WTC11 (cell line): ENCODE measurements around the gene NLRP6. TPM values are rescaled to one million over a fixed set of nuclear protein-coding genes. Genes with fewer than 3 reads are reported as not detected.

Source experiments
- ATAC-seq: fragments of 200-7000 bp; cut with Tn5 transposase; 2 replicates; pipeline ENCODE4 v1.10.0; 2021; ENCODE audit warnings: mild to moderate bottlenecking, moderate library complexity
- CTCF ChIA-PET: fragments of 300-600 bp; sonication (Branson Sonifier 250); formaldehyde crosslinking; loops from one replicate; lab custom pipeline; 2021; ENCODE audit warnings: antibody characterized with exemption; lab: Charles Lee
- POLR2A ChIA-PET: fragments of 350-600 bp; sonication (Branson Sonifier 250); formaldehyde crosslinking; loops from one replicate; lab custom pipeline; 2021; ENCODE audit warnings: antibody characterized with exemption; lab: Charles Lee
- DNase-seq: peaks from one replicate; pipeline ENCODE4 v3.0.0; 2021; ENCODE audit warnings: low spot score
- H3K27ac Mint-ChIP-seq: 2 replicates; pipeline ENCODE4 v1.8.0; 2021; ENCODE audit warnings: mixed read lengths
- H3K27me3 Mint-ChIP-seq: 2 replicates; pipeline ENCODE4 v1.8.0; 2021; ENCODE audit warnings: low read depth, mild to moderate bottlenecking, moderate library complexity, mixed read lengths
- H3K36me3 Mint-ChIP-seq: 2 replicates; pipeline ENCODE4 v1.8.0; 2021; ENCODE audit warnings: mixed read lengths
- H3K4me1 Mint-ChIP-seq: 2 replicates; pipeline ENCODE4 v1.8.0; 2022; ENCODE audit warnings: mixed read lengths
- H3K4me3 Mint-ChIP-seq: 2 replicates; pipeline ENCODE4 v1.8.0; 2021; ENCODE audit warnings: mild to moderate bottlenecking, moderate library complexity, mixed read lengths
- H3K9me3 Mint-ChIP-seq: 2 replicates; pipeline ENCODE4 v1.8.0; 2021; ENCODE audit warnings: mixed read lengths
- AFF4 ChIP-seq: sonication (generic); formaldehyde crosslinking; IDR thresholded peaks from 2 replicates; pipeline ENCODE4 v1.8.1; 2023; ENCODE audit warnings: mild to moderate bottlenecking, missing genetic modification reagents, borderline replicate concordance
- ATF3 ChIP-seq: sonication (generic); formaldehyde crosslinking; conservative IDR thresholded peaks from 2 replicates; pipeline ENCODE4 v1.8.1; 2022; ENCODE audit warnings: mild to moderate bottlenecking, missing genetic modification reagents
- ATF6 ChIP-seq: sonication (generic); formaldehyde crosslinking; IDR thresholded peaks from 2 replicates; pipeline ENCODE4 v1.8.1; 2023; ENCODE audit warnings: mild to moderate bottlenecking, missing genetic modification reagents
- CDX4 ChIP-seq: fragments of 250-450 bp; sonication (Bioruptor Pico); IDR thresholded peaks from 2 replicates; pipeline ENCODE4 v1.9.0; 2021; ENCODE audit warnings: moderate library complexity, mild to moderate bottlenecking, inconsistent platforms, borderline replicate concordance
- CREB1 ChIP-seq: sonication (generic); formaldehyde crosslinking; IDR thresholded peaks from 2 replicates; pipeline ENCODE4 v1.8.0; 2023; ENCODE audit warnings: mild to moderate bottlenecking, missing genetic modification reagents
- EMX1 ChIP-seq: fragments of 250-450 bp; sonication (Bioruptor Pico); IDR thresholded peaks from 2 replicates; pipeline ENCODE4 v1.8.0; 2021; ENCODE audit warnings: mild to moderate bottlenecking
- ESRRA ChIP-seq: sonication (generic); formaldehyde crosslinking; IDR thresholded peaks from 2 replicates; pipeline ENCODE4 v1.8.1; 2022; ENCODE audit warnings: mild to moderate bottlenecking, missing genetic modification reagents, borderline replicate concordance
- FOXK1 ChIP-seq: sonication (generic); formaldehyde crosslinking; IDR thresholded peaks from 2 replicates; pipeline ENCODE4 v1.8.0; 2022; ENCODE audit warnings: mild to moderate bottlenecking, moderate library complexity, missing genetic modification reagents
- FOXP1 ChIP-seq: sonication (generic); formaldehyde crosslinking; IDR thresholded peaks from 2 replicates; pipeline ENCODE4 v1.8.0; 2022; ENCODE audit warnings: missing genetic modification reagents, mild to moderate bottlenecking, moderate library complexity, borderline replicate concordance
- HMGXB4 ChIP-seq: sonication (generic); formaldehyde crosslinking; IDR thresholded peaks from 2 replicates; pipeline ENCODE4 v1.8.1; 2023; ENCODE audit warnings: mild to moderate bottlenecking, moderate library complexity, missing genetic modification reagents
- IRF1 ChIP-seq: sonication (generic); formaldehyde crosslinking; IDR thresholded peaks from 2 replicates; pipeline ENCODE4 v1.8.0; 2023; ENCODE audit warnings: missing genetic modification reagents
- MYBL2 ChIP-seq: sonication (generic); formaldehyde crosslinking; IDR thresholded peaks from 2 replicates; pipeline ENCODE4 v1.8.1; 2023; ENCODE audit warnings: mild to moderate bottlenecking, moderate library complexity, missing genetic modification reagents
- NR1H2 ChIP-seq: sonication (generic); formaldehyde crosslinking; IDR thresholded peaks from 2 replicates; pipeline ENCODE4 v1.9.0; 2021; ENCODE audit warnings: mild to moderate bottlenecking, moderate library complexity, missing genetic modification reagents
- RELA ChIP-seq: sonication (generic); formaldehyde crosslinking; IDR thresholded peaks from 2 replicates; pipeline ENCODE4 v1.8.1; 2022; ENCODE audit warnings: missing genetic modification reagents, mild to moderate bottlenecking, borderline replicate concordance
- RORB ChIP-seq: fragments of 250-450 bp; sonication (Bioruptor Pico); IDR thresholded peaks from 2 replicates; pipeline ENCODE4 v1.9.0; 2021; ENCODE audit warnings: mild to moderate bottlenecking
- TEAD1 ChIP-seq: sonication (generic); formaldehyde crosslinking; IDR thresholded peaks from 2 replicates; pipeline ENCODE4 v1.8.0; 2022; ENCODE audit warnings: mild to moderate bottlenecking, missing genetic modification reagents
- ZBTB21 ChIP-seq: sonication (generic); formaldehyde crosslinking; IDR thresholded peaks from 2 replicates; pipeline ENCODE4 v1.8.1; 2023; ENCODE audit warnings: mild to moderate bottlenecking, missing genetic modification reagents, borderline replicate concordance
- ZBTB43 ChIP-seq: sonication (generic); formaldehyde crosslinking; IDR thresholded peaks from 2 replicates; pipeline ENCODE4 v1.8.1; 2023; ENCODE audit warnings: mild to moderate bottlenecking, missing genetic modification reagents
- ZNF121 ChIP-seq: sonication (generic); formaldehyde crosslinking; IDR thresholded peaks from 2 replicates; pipeline ENCODE4 v1.8.0; 2023; ENCODE audit warnings: missing genetic modification reagents
- ZNF317 ChIP-seq: sonication (generic); formaldehyde crosslinking; IDR thresholded peaks from 2 replicates; pipeline ENCODE4 v1.8.1; 2023; ENCODE audit warnings: low read depth, mild to moderate bottlenecking, moderate library complexity, missing genetic modification reagents, borderline replicate concordance
- ZNF396 ChIP-seq: fragments of 250-450 bp; sonication (Bioruptor Pico); IDR thresholded peaks from 2 replicates; pipeline ENCODE4 v1.8.0; 2021; ENCODE audit warnings: mild to moderate bottlenecking, moderate library complexity, borderline replicate concordance
- ZNF416 ChIP-seq: fragments of 250-450 bp; sonication (Bioruptor Pico); IDR thresholded peaks from 2 replicates; pipeline ENCODE4 v1.9.0; 2021; ENCODE audit warnings: mild to moderate bottlenecking, inconsistent platforms
- ZNF671 ChIP-seq: fragments of 250-450 bp; sonication (Bioruptor Pico); IDR thresholded peaks from 2 replicates; pipeline ENCODE4 v1.8.0; 2021; ENCODE audit warnings: mild to moderate bottlenecking
- total RNA-seq: library from RNA; stranded (reverse); gene quantifications from 3 replicates; pipeline ENCODE4 v1.2.3, GENCODE V29; 2021

Gene NLRP6
- total RNA-seq, 1 experiment from 2014 or later, result 0.09 TPM

GRCh38 chr11:230431-230830 lies 47.8 kb upstream of the NLRP6 start (continued):
- TF ChIP-seq AFF4, result no peak

- Mint-ChIP-seq H3K9me3 (no peaks in the 10 kb centered on the region), H3K4me3 (no peak overlapping the region), H3K36me3 (0 out of 2 replicates have a peak, but pooled peaks cover 2% of the 10 kb centered on the region), H3K27ac (no peak overlapping the region; the same call in 1 of the 2 replicates), H3K4me1 (peaks cover 11% of the 10 kb centered on the region), H3K27me3 (no peaks in the 10 kb centered on the region)
- ATAC-seq, result no peak
- ChIA-PET POLR2A (no interaction called here), CTCF (no interaction called here)
- DNase-seq, result no peak
- TF ChIP-seq ATF3, result no peak
- TF ChIP-seq RORB (CRISPR knock-in tag), result no peak
- TF ChIP-seq RELA (CRISPR knock-in tag), result no peak
- TF ChIP-seq TEAD1 (CRISPR knock-in tag), result no peak
- TF ChIP-seq ZBTB21 (CRISPR knock-in tag), result no peak
- no peak for TF ChIP-seq ESRRA
- TF ChIP-seq CDX4 (CRISPR knock-in tag), result no peak
- TF ChIP-seq CREB1 (CRISPR knock-in tag), result no peak
- no peak for TF ChIP-seq ZNF416
- TF ChIP-seq ZNF317, result no peak
- TF ChIP-seq MYBL2, result no peak
- no peak for TF ChIP-seq ZNF671
- no peak for TF ChIP-seq ZNF121 (CRISPR knock-in tag)
- TF ChIP-seq NR1H2 (CRISPR knock-in tag), result no peak
Observed at GRCh38 chr11:232783-233565, 45.2 kb upstream of the NLRP6 start.

GRCh38 chr11:235180-235579 lies 43.0 kb upstream of the NLRP6 start:
- DNase-seq (no peak), ATAC-seq (no peak)
- ChIA-PET POLR2A (no interaction called here), CTCF (interaction anchor here (1.1 to 2.6 kb wide), 2 partner anchors 15 to 35 kb away, joined by 3 to 12 read pairs; no protein-coding TSS in a partner anchor)
- Mint-ChIP-seq H3K4me1 (peaks cover 15% of the 10 kb centered on the region), H3K27me3 (no peaks in the 10 kb centered on the region), H3K36me3 (peaks cover 8% of the 10 kb centered on the region), H3K9me3 (no peaks in the 10 kb centered on the region), H3K27ac (no peak overlapping the region), H3K4me3 (peak overlapping the region; percentile 90)
- TF ChIP-seq ZNF671 (no peak), FOXP1 (CRISPR knock-in tag) (no peak), ZNF396 (CRISPR knock-in tag) (no peak), HMGXB4 (no peak), EMX1 (CRISPR knock-in tag) (no peak), IRF1 (no peak), ZBTB43 (no peak), CREB1 (CRISPR knock-in tag) (no peak), ATF6 (no peak), FOXK1 (no peak)
